Activated CD4-positive, alpha-beta T cell treated with anti-CD3 and anti-CD28 coated beads, Interleukin-2, Interleukin-6, amounts not matched to agents 100 ng/mL and 50 ng/mL, durations not matched to agents 16 hours and 8 hours (primary cell): ENCODE data around the gene CST9L.

Experiments
- DNase-seq: peaks from one replicate; pipeline ENCODE4 v3.0.0-alpha.2; 2020

The CST9L gene

GRCh38 chr20:23542801-23543200 lies 25.5 kb downstream of the CST9L start:
- no peak for DNase-seq

GRCh38 chr20:23541776-23542175 lies 26.5 kb downstream of the CST9L start:
- DNase-seq, result no peak

- no peak for DNase-seq
Measured at GRCh38 chr20:23541330-23541729, 27.0 kb downstream of the CST9L start.

GRCh38 chr20:23540624-23541023 lies 27.7 kb downstream of the CST9L start:
- DNase-seq, result no peak

GRCh38 chr20:23537030-23537429 lies 31.3 kb downstream of the CST9L start:
- no peak for DNase-seq

- no peak for DNase-seq
Measured at GRCh38 chr20:23536328-23536974, 31.8 kb downstream of the CST9L start.

GRCh38 chr20:23534801-23535593 lies 33.3 kb downstream of the CST9L start:
- no peak for DNase-seq

GRCh38 chr20:23533161-23533560 lies 35.1 kb downstream of the CST9L start:
- DNase-seq, result no peak

- DNase-seq, result no peak
Measured at GRCh38 chr20:23532533-23532932, 35.8 kb downstream of the CST9L start.

- DNase-seq, result no peak
Measured at GRCh38 chr20:23530937-23531567, 37.2 kb downstream of the CST9L start.

GRCh38 chr20:23528867-23529431 lies 39.3 kb downstream of the CST9L start:
- peak; percentile 33 for DNase-seq

GRCh38 chr20:23526850-23527249 lies 41.4 kb downstream of the CST9L start:
- no peak for DNase-seq

GRCh38 chr20:23524146-23524545 lies 44.1 kb downstream of the CST9L start:
- DNase-seq, result no peak

GRCh38 chr20:23520185-23520584 lies 48.1 kb downstream of the CST9L start:
- DNase-seq, result no peak

GRCh38 chr20:23519556-23519955 lies 48.7 kb downstream of the CST9L start:
- no peak for DNase-seq

GRCh38 chr20:23517719-23518118 lies 50.6 kb downstream of the CST9L start:
- no peak for DNase-seq

- DNase-seq, result no peak
Measured at GRCh38 chr20:23515250-23515939, 52.9 kb downstream of the CST9L start.

GRCh38 chr20:23514848-23515247 lies 53.4 kb downstream of the CST9L start:
- no peak for DNase-seq
